Astrocyte (in vitro differentiated cells and primary cell): ENCODE results near the gene ARPP21. TPM values are rescaled to one million over a fixed set of nuclear protein-coding genes. Genes with fewer than 3 reads are reported as not detected.

ENCODE experiments used
- DNase-seq: peaks from one replicate; pipeline ENCODE4 v3.0.0-alpha.2; 2010; ENCODE audit warnings: low read depth
- FAIRE-seq: peaks from 2 replicates; lab custom pipeline; 2011; peaks lifted over from hg19 to GRCh38; lab: Jason Lieb, UNC
- H2AFZ ChIP-seq: 2 replicates; pipeline ENCODE4 v1.6.0; 2012; ENCODE audit warnings: low read depth, low read length, inconsistent platforms
- H3K27ac ChIP-seq: 2 replicates; pipeline ENCODE4 v1.5.1; 2011; ENCODE audit warnings: low read depth, low read length, inconsistent platforms
- H3K27me3 ChIP-seq: 2 replicates; pipeline ENCODE4 v1.6.0; 2011; ENCODE audit warnings: low read length, inconsistent platforms; ENCODE audit not compliant: insufficient read depth
- H3K36me3 ChIP-seq: 2 replicates; pipeline ENCODE4 v1.5.1; 2011; ENCODE audit warnings: low read length, inconsistent platforms; ENCODE audit not compliant: insufficient read depth
- H3K4me1 ChIP-seq: 2 replicates; pipeline ENCODE4 v1.5.1; 2011; ENCODE audit warnings: low read length, inconsistent platforms; ENCODE audit not compliant: insufficient read depth
- H3K4me2 ChIP-seq: 2 replicates; pipeline ENCODE4 v1.6.0; 2012; ENCODE audit warnings: low read length, inconsistent platforms
- H3K4me3 ChIP-seq: 2 replicates; pipeline ENCODE4 v1.5.1; 2011; ENCODE audit warnings: low read depth, mild to moderate bottlenecking, low read length, inconsistent platforms; ENCODE audit not compliant: insufficient read depth
- H3K79me2 ChIP-seq: 2 replicates; pipeline ENCODE4 v1.6.0; 2012; ENCODE audit warnings: mild to moderate bottlenecking, low read length, inconsistent platforms; ENCODE audit not compliant: insufficient read depth
- H3K9ac ChIP-seq: 2 replicates; pipeline ENCODE4 v1.6.0; 2012; ENCODE audit warnings: mild to moderate bottlenecking, low read length, inconsistent platforms
- H3K9me3 ChIP-seq: 2 replicates; pipeline ENCODE4 v1.5.1; 2012; ENCODE audit warnings: low read depth, mild to moderate bottlenecking, low read length, inconsistent platforms; ENCODE audit not compliant: insufficient read depth
- H4K20me1 ChIP-seq: 2 replicates; pipeline ENCODE4 v1.6.0; 2012; ENCODE audit warnings: low read length, inconsistent platforms; ENCODE audit not compliant: insufficient read depth
- H3K27ac Mint-ChIP-seq: one replicate; pipeline ENCODE4 v1.8.0; 2021; ENCODE audit warnings: mild to moderate bottlenecking, mixed read lengths; ENCODE audit not compliant: unreplicated experiment
- H3K27me3 Mint-ChIP-seq: one replicate; pipeline ENCODE4 v1.8.0; 2021; ENCODE audit warnings: low read depth, mixed read lengths; ENCODE audit not compliant: unreplicated experiment
- H3K36me3 Mint-ChIP-seq: one replicate; pipeline ENCODE4 v1.8.0; 2021; ENCODE audit warnings: low read depth, mixed read lengths; ENCODE audit not compliant: unreplicated experiment
- H3K4me1 Mint-ChIP-seq: one replicate; pipeline ENCODE4 v1.8.0; 2021; ENCODE audit warnings: low read depth, mixed read lengths; ENCODE audit not compliant: unreplicated experiment
- H3K4me3 Mint-ChIP-seq: one replicate; pipeline ENCODE4 v1.8.0; 2021; ENCODE audit warnings: mild to moderate bottlenecking, moderate library complexity, mixed read lengths; ENCODE audit not compliant: unreplicated experiment
- H3K9me3 Mint-ChIP-seq: one replicate; pipeline ENCODE4 v1.8.0; 2021; ENCODE audit warnings: mild to moderate bottlenecking, mixed read lengths; ENCODE audit not compliant: unreplicated experiment
- EZH2 ChIP-seq: IDR thresholded peaks from 2 replicates; pipeline ENCODE4 v1.6.1; 2012; ENCODE audit warnings: mild to moderate bottlenecking, low read length, inconsistent platforms; ENCODE audit not compliant: insufficient read depth
- microRNA-seq: library from miRNA; unstranded; fragments of <30 nt; microRNA quantifications from one replicate; pipeline ENCODE4 v1.2.0, GENCODE V29; 2020
- total RNA-seq: library from RNA; stranded (reverse); gene quantifications from 2 replicates; pipeline ENCODE4 v1.2.1, GENCODE V29; 2021
- TF ChIP-seq, protein P1 (sequence below): IDR thresholded peaks from 2 replicates; pipeline ENCODE4 v1.5.1; 2011; ENCODE audit warnings: low read depth, mild to moderate bottlenecking, inconsistent platforms, low read length, moderate library complexity; ENCODE audit not compliant: insufficient read depth

ARPP21 gene
- total RNA-seq, 1 donor from 2014 or later, result 0.45 TPM

DNA sequence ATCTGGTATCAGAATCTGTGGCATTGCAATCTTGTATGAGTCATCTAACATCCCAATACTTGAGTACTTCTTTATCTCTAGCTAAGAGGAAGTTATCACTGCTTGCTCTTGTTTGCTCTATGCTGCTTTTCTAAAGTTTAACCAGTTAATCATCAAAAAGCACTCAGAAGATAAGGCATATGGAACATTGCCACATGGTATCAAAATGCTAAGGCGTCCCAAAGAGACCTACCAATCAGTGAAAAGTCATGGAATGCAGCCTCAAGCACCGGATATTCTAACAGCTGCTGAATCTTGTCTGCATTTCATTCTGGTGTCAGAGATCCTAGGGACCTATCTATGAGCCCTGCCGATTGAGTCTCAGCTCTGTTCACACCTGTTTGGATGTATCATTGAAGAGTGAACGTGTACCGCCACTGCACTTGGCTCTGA, 192.8 kb downstream of the ARPP21 start:
- DNase-seq (peak; percentile 8), FAIRE-seq (no peak)
- Mint-ChIP-seq H3K4me1 (no peaks in the 10 kb centered on the region), H3K4me3 (no peak overlapping the region), H3K27ac (no peak overlapping the region), H3K36me3 (no peaks in the 10 kb centered on the region), H3K27me3 (no peaks in the 10 kb centered on the region), H3K9me3 (peaks cover 3% of the 10 kb centered on the region)
- H3K4me1 ChIP-seq, result peaks cover 11% of the 10 kb centered on the region
- no peak overlapping the region for H3K9ac ChIP-seq
- H3K27me3 ChIP-seq, result no peaks in the 10 kb centered on the region
- no peaks in the 10 kb centered on the region for H4K20me1 ChIP-seq
- H3K4me3 ChIP-seq, result no peak overlapping the region
- no peak overlapping the region for H3K4me2 ChIP-seq
- no peaks in the 10 kb centered on the region for H3K36me3 ChIP-seq
- no peak overlapping the region for H3K27ac ChIP-seq
- no peaks in the 10 kb centered on the region for H3K9me3 ChIP-seq
- no peaks in the 10 kb centered on the region for H3K79me2 ChIP-seq
- H2AFZ ChIP-seq, result no peak overlapping the region
- no peak for TF ChIP-seq EZH2
- TF ChIP-seq, protein P1, sequence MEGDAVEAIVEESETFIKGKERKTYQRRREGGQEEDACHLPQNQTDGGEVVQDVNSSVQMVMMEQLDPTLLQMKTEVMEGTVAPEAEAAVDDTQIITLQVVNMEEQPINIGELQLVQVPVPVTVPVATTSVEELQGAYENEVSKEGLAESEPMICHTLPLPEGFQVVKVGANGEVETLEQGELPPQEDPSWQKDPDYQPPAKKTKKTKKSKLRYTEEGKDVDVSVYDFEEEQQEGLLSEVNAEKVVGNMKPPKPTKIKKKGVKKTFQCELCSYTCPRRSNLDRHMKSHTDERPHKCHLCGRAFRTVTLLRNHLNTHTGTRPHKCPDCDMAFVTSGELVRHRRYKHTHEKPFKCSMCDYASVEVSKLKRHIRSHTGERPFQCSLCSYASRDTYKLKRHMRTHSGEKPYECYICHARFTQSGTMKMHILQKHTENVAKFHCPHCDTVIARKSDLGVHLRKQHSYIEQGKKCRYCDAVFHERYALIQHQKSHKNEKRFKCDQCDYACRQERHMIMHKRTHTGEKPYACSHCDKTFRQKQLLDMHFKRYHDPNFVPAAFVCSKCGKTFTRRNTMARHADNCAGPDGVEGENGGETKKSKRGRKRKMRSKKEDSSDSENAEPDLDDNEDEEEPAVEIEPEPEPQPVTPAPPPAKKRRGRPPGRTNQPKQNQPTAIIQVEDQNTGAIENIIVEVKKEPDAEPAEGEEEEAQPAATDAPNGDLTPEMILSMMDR, result no peak

Small RNAs within 50 kb of the gene (microRNA-seq; reads per million reads assigned to microRNA genes)
- gene MIR128-2, result 9.0 reads per million, percentile 33 among the genes with 10 or more reads in this experiment
